CD4-positive, alpha-beta T cell treated with Interferon alpha-2 for 1 hour (primary cell): ENCODE measurements around the gene FZD7.

Experiments used
- DNase-seq, 2 donors: peaks; one replicate each; pipeline ENCODE4 v3.0.0-alpha.2; 2020 to 2022

The FZD7 gene

GRCh38 chr2:202014759-202015211, 18.9 kb upstream of the FZD7 start:
- DNase-seq, result no peak

GRCh38 chr2:202015471-202015870, 18.2 kb upstream of the FZD7 start:
- no peak for DNase-seq

- DNase-seq, result no peak
Measured at GRCh38 chr2:202016579-202017227, 17.0 kb upstream of the FZD7 start.

- DNase-seq, result no peak
Measured at GRCh38 chr2:202017940-202018339, 15.7 kb upstream of the FZD7 start.

- no peak for DNase-seq
Measured at GRCh38 chr2:202018950-202019349, 14.7 kb upstream of the FZD7 start.

- no peak for DNase-seq
Measured at GRCh38 chr2:202019689-202020450, 13.8 kb upstream of the FZD7 start.

- DNase-seq, result no peak
Measured at GRCh38 chr2:202022755-202023154, 10.9 kb upstream of the FZD7 start.

GRCh38 chr2:202023198-202023903, 10.3 kb upstream of the FZD7 start:
- DNase-seq, result no peak

- no peak for DNase-seq
Measured at GRCh38 chr2:202023904-202024266, 9.8 kb upstream of the FZD7 start.

- no peak for DNase-seq
Measured at GRCh38 chr2:202024871-202025270, 8.8 kb upstream of the FZD7 start.

- no peak for DNase-seq
Measured at GRCh38 chr2:202025816-202026215, 7.8 kb upstream of the FZD7 start.

GRCh38 chr2:202026507-202026906, 7.1 kb upstream of the FZD7 start:
- DNase-seq, result no peak

GRCh38 chr2:202030691-202031090, 3.0 kb upstream of the FZD7 start:
- no peak for DNase-seq

- no peak for DNase-seq
Measured at GRCh38 chr2:202031246-202031951, 2.3 kb upstream of the FZD7 start.

- peak; percentile 14 to 45 for DNase-seq
Measured at GRCh38 chr2:202032846-202033316, 774 bp upstream of the FZD7 start.

- DNase-seq, result peak in 1 of 2 donors; percentile 35
Measured at GRCh38 chr2:202034249-202035088, 814 bp downstream of the FZD7 start.

- peak; percentile 14 to 18 for DNase-seq
Measured at GRCh38 chr2:202035089-202035940, 1.7 kb downstream of the FZD7 start.

- DNase-seq, result no peak
Measured at GRCh38 chr2:202035941-202036372, 2.3 kb downstream of the FZD7 start.

- DNase-seq, result no peak
Measured at GRCh38 chr2:202036601-202037037, 3.0 kb downstream of the FZD7 start.

GRCh38 chr2:202037086-202037485, 3.4 kb downstream of the FZD7 start:
- DNase-seq, result no peak
